K562 (cell line): ENCODE measurements around the gene HMGN3. TPM values are rescaled to one million over a fixed set of nuclear protein-coding genes. Genes with fewer than 3 reads are reported as not detected.
A peak's percentile ranks its signal among the peaks of the same experiment; 100 is the strongest.

Experiments
- POLR2B ChIP-seq: fragments of 450-650 bp; IDR thresholded peaks from 2 replicates; pipeline ENCODE4 v1.6.1; 2018; ENCODE audit warnings: low read depth; ENCODE audit not compliant: partially characterized antibody
- SAFB ChIP-seq: fragments of 200-400 bp; formaldehyde crosslinking; IDR thresholded peaks from 2 replicates; pipeline ENCODE4 v1.6.1; 2017; ENCODE audit warnings: low read depth, low read length, borderline replicate concordance
- polyA plus RNA-seq, 8 experiments: library from polyadenylated mRNA; depleted of rRNA in 4 of 8; stranded (reverse) in 5 of 8; unstranded in 3 of 8; fragments of >200 nt; fragmentation: Nextera tagmentation in 2 of 8; fragmentation: Illumina TruSeq in 1 of 8; extraction: Ambion mirVana in 2 of 8; extraction: Trizol in 1 of 8; gene quantifications; 2 replicates each; pipeline versions ENCODE4 v1.2.1 to v1.2.3, GENCODE V29; 2011 to 2014; ENCODE audit warnings: inconsistent platforms in 1 of 8, missing spikeins in 1 of 8
- total RNA-seq, 7 experiments: library from RNA; depleted of rRNA in 6 of 7; stranded (reverse); fragments of >200 nt in 6 of 7; fragmentation: Illumina TruSeq in 2 of 7; extraction: Trizol in 2 of 7; gene quantifications; 2 replicates each; pipeline versions ENCODE4 v1.2.1 to v1.2.3, GENCODE V29; 2011 to 2021; ENCODE audit warnings: low replicate concordance in 1 of 7
- TF ChIP-seq, protein P1 (sequence below): sonication (generic); formaldehyde crosslinking; IDR thresholded peaks from 2 replicates; pipeline ENCODE4 v1.8.0; 2023; ENCODE audit warnings: mild to moderate bottlenecking, missing genetic modification reagents
- TF ChIP-seq, protein P2 (sequence below): fragments of 250-450 bp; sonication (Bioruptor Pico); IDR thresholded peaks from 2 replicates; pipeline ENCODE4 v1.5.0; 2021
- TF ChIP-seq, protein P3 (sequence below): fragments of 250-450 bp; sonication (Bioruptor Pico); IDR thresholded peaks from 2 replicates; pipeline ENCODE4 v1.4.0; 2020; ENCODE audit warnings: mild to moderate bottlenecking
- TF ChIP-seq, protein P4 (sequence below): fragments of 250-450 bp; sonication (Bioruptor Pico); IDR thresholded peaks from 2 replicates; pipeline ENCODE4 v1.5.0; 2021
- TF ChIP-seq, protein P5 (sequence below), 2 experiments: fragments of 450-650 bp; IDR thresholded peaks; 2 replicates each; pipeline ENCODE4 v1.6.1; 2016; ENCODE audit warnings: mild to moderate bottlenecking in 2 of 2, borderline replicate concordance in 1 of 2, low read depth in 1 of 2, moderate library complexity in 1 of 2

The HMGN3 gene
- total and polyA plus RNA-seq, 9 of the 15 experiments (the other 6 are each of a cell fraction or from before 2014, with no cell fraction given) = 42.1 to 154 (median 88.1) TPM

DNA sequence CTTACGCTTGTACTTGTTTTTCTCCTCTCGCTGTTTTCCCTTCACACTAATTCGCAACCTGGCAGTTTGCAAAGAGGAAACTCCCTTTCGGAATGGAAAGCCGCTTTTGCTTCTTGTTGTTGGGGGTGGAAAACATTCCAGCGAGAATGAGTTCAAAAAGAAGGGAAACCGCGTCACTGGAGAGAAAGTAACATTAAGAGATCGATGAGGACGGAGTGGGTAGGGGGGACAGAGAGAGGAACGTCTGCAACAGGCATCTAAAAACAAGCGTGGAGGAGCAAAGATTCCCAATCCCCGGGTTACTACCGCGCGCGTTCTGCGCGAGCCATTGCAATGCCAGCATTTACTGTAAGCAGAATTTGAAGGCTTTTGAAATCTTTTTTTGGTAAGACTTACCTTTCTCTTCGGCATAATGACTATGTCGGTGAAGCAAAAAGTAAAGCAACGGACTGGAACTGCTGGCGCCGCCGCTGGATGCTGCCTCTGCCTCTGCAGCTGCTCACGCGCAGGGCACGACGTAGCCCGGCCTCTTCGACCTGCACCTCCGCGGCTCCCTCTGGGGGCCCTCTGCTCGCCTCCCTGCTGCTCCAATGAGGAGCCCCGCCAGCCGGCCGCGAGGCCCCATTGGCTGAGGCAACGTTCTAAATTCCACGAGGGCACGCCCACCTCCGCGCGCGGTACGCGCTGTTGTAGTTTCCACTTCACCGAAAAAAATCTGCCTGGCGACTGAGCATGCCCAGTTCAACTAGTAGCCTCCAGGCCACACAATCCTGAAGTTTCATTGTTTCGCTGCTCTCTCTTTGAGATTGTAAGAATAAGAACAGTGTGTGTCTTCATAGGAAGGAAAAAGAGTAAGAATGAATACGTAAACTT lies at the start of gene HMGN3 (continued):
- TF ChIP-seq, protein P1, sequence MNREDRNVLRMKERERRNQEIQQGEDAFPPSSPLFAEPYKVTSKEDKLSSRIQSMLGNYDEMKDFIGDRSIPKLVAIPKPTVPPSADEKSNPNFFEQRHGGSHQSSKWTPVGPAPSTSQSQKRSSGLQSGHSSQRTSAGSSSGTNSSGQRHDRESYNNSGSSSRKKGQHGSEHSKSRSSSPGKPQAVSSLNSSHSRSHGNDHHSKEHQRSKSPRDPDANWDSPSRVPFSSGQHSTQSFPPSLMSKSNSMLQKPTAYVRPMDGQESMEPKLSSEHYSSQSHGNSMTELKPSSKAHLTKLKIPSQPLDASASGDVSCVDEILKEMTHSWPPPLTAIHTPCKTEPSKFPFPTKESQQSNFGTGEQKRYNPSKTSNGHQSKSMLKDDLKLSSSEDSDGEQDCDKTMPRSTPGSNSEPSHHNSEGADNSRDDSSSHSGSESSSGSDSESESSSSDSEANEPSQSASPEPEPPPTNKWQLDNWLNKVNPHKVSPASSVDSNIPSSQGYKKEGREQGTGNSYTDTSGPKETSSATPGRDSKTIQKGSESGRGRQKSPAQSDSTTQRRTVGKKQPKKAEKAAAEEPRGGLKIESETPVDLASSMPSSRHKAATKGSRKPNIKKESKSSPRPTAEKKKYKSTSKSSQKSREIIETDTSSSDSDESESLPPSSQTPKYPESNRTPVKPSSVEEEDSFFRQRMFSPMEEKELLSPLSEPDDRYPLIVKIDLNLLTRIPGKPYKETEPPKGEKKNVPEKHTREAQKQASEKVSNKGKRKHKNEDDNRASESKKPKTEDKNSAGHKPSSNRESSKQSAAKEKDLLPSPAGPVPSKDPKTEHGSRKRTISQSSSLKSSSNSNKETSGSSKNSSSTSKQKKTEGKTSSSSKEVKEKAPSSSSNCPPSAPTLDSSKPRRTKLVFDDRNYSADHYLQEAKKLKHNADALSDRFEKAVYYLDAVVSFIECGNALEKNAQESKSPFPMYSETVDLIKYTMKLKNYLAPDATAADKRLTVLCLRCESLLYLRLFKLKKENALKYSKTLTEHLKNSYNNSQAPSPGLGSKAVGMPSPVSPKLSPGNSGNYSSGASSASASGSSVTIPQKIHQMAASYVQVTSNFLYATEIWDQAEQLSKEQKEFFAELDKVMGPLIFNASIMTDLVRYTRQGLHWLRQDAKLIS = 0 out of 2 replicates have a peak, but pooled peaks have one; percentile 15
- peak; percentile 20 for TF ChIP-seq POLR2B
- TF ChIP-seq, protein P2, sequence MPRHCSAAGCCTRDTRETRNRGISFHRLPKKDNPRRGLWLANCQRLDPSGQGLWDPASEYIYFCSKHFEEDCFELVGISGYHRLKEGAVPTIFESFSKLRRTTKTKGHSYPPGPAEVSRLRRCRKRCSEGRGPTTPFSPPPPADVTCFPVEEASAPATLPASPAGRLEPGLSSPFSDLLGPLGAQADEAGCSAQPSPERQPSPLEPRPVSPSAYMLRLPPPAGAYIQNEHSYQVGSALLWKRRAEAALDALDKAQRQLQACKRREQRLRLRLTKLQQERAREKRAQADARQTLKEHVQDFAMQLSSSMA (CRISPR knock-in tag) = no peak
- TF ChIP-seq, protein P3, sequence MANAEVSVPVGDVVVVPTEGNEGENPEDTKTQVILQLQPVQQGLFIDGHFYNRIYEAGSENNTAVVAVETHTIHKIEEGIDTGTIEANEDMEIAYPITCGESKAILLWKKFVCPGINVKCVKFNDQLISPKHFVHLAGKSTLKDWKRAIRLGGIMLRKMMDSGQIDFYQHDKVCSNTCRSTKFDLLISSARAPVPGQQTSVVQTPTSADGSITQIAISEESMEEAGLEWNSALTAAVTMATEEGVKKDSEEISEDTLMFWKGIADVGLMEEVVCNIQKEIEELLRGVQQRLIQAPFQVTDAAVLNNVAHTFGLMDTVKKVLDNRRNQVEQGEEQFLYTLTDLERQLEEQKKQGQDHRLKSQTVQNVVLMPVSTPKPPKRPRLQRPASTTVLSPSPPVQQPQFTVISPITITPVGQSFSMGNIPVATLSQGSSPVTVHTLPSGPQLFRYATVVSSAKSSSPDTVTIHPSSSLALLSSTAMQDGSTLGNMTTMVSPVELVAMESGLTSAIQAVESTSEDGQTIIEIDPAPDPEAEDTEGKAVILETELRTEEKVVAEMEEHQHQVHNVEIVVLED (CRISPR knock-in tag) = peak; percentile 45
- TF ChIP-seq SAFB = peak; percentile 34; the same call in 1 of the 2 replicates
- TF ChIP-seq, protein P4, sequence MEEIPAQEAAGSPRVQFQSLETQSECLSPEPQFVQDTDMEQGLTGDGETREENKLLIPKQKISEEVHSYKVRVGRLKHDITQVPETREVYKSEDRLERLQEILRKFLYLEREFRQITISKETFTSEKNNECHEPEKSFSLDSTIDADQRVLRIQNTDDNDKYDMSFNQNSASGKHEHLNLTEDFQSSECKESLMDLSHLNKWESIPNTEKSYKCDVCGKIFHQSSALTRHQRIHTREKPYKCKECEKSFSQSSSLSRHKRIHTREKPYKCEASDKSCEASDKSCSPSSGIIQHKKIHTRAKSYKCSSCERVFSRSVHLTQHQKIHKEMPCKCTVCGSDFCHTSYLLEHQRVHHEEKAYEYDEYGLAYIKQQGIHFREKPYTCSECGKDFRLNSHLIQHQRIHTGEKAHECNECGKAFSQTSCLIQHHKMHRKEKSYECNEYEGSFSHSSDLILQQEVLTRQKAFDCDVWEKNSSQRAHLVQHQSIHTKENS (CRISPR knock-in tag) = no peak
- TF ChIP-seq, protein P5, sequence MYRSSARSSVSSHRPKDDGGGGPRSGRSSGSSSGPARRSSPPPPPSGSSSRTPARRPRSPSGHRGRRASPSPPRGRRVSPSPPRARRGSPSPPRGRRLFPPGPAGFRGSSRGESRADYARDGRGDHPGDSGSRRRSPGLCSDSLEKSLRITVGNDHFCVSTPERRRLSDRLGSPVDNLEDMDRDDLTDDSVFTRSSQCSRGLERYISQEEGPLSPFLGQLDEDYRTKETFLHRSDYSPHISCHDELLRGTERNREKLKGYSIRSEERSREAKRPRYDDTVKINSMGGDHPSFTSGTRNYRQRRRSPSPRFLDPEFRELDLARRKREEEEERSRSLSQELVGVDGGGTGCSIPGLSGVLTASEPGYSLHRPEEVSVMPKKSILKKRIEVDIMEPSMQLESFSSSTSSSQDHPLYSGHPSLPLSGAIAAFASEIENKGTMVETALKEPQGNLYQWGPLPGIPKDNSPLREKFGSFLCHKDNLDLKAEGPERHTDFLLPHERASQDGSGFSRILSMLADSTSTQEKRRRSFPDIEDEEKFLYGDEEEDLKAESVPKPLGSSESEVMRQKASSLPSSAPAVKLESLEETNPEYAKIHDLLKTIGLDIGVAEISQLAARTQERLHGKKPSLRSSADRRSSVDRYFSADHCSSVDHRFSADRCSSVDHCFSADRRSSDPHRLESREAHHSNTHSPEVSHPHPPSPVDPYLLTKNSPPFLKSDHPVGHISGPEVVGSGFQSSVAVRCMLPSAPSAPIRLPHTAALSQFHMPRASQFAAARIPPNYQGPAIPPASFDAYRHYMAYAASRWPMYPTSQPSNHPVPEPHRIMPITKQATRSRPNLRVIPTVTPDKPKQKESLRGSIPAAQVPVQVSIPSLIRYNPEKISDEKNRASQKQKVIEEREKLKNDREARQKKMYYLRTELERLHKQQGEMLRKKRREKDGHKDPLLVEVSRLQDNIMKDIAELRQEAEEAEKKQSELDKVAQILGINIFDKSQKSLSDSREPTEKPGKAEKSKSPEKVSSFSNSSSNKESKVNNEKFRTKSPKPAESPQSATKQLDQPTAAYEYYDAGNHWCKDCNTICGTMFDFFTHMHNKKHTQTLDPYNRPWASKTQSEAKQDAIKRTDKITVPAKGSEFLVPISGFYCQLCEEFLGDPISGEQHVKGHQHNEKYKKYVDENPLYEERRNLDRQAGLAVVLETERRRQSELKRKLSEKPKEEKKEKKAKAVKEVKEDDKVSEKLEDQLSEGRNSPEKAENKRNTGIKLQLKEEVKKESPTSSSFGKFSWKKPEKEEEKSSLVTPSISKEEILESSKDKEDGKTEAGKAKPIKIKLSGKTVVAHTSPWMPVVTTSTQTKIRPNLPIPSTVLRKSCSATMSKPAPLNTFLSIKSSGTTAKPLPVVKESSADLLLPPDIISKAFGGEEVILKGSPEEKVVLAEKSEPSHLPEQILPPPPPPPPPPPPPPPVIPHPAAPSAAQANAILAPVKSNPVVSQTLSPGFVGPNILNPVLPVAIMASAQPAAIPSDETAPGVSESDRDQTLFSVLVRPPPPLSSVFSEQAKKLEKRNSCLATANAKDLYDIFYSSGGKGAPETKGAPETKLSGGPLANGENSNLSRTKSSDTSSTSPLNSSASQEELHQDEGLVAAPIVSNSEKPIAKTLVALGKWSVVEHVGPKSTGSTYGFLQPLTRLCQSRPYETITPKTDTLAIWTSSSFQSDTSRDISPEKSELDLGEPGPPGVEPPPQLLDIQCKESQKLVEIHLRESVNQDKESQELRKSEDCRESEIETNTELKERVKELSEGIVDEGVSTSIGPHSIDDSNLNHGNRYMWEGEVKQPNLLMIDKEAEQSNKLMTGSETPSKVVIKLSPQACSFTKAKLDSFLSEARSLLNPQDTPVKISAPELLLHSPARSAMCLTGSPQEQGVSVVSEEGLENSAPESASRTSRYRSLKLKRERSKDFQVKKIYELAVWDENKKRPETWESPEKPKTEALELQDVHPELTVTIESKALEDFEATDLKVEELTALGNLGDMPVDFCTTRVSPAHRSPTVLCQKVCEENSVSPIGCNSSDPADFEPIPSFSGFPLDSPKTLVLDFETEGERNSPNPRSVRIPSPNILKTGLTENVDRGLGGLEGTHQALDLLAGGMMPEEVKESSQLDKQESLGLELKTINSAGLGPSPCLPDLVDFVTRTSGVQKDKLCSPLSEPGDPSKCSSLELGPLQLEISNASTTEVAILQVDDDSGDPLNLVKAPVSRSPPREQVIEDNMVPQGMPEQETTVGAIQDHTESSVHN (IDR thresholded peaks at IDR 0.05; ENCODE audit: borderline replicate concordance in 1 of 2, low read depth in 1 of 2) = no peak
